Liver (tissue), 9 donors: ENCODE results near the gene ME1. TPM values are rescaled to one million over a fixed set of nuclear protein-coding genes. Genes with fewer than 3 reads are reported as not detected.
"Not testable (repeated sequence)": the region's sequence is repeated elsewhere in the genome, so short reads cannot be mapped to it uniquely, and the experiment has no call there.

Source experiments
- DNase-seq: peaks from one replicate; pipeline ENCODE4 v3.0.0-alpha.2; 2017; ENCODE audit warnings: low spot score
- H3K27ac ChIP-seq, 2 donors: one replicate each; pipeline ENCODE4 v1.7.0; 2013; ENCODE audit warnings: inconsistent platforms in 2 of 2, low read length in 2 of 2, control low read depth in 1 of 2, low read depth in 1 of 2, mild to moderate bottlenecking in 1 of 2
- H3K27me3 ChIP-seq, 4 donors: one replicate each; pipeline versions ENCODE4 v1.6.1 to v1.7.0; 2013; ENCODE audit warnings: low read length in 3 of 4, inconsistent platforms in 1 of 4, mild to moderate bottlenecking in 1 of 4, moderate library complexity in 1 of 4; ENCODE audit not compliant: control insufficient read depth in 4 of 4, insufficient read depth in 4 of 4
- H3K36me3 ChIP-seq, 4 donors: one replicate each; pipeline versions ENCODE4 v1.6.1 to v1.7.0; 2013; ENCODE audit warnings: low read length in 3 of 4, mild to moderate bottlenecking in 3 of 4, low read depth in 1 of 4, moderate library complexity in 1 of 4; ENCODE audit not compliant: control insufficient read depth in 4 of 4, insufficient read depth in 3 of 4
- H3K4me1 ChIP-seq, 4 donors: one replicate each; pipeline versions ENCODE4 v1.6.1 to v1.7.0; 2013; ENCODE audit warnings: low read length in 3 of 4, mild to moderate bottlenecking in 3 of 4, moderate library complexity in 1 of 4; ENCODE audit not compliant: control insufficient read depth in 4 of 4, insufficient read depth in 4 of 4
- H3K4me3 ChIP-seq, 3 donors: one replicate each; pipeline versions ENCODE4 v1.6.1 to v1.7.0; 2013; ENCODE audit warnings: low read length in 3 of 3, control low read depth in 1 of 3, low read depth in 1 of 3, mild to moderate bottlenecking in 1 of 3
- H3K9ac ChIP-seq, 2 donors: one replicate each; pipeline ENCODE4 v1.7.0; 2013; ENCODE audit warnings: low read length in 2 of 2, mild to moderate bottlenecking in 2 of 2, moderate library complexity in 2 of 2, control low read depth in 1 of 2, low read depth in 1 of 2
- H3K9me3 ChIP-seq, 4 donors: one replicate each; pipeline versions ENCODE4 v1.6.1 to v1.7.0; 2013; ENCODE audit warnings: low read length in 3 of 4; ENCODE audit not compliant: control insufficient read depth in 4 of 4
- FOXA1 ChIP-seq: IDR thresholded peaks from 2 replicates; pipeline ENCODE4 v1.6.1; 2016; ENCODE audit warnings: antibody characterized with exemption
- FOXA2 ChIP-seq: IDR thresholded peaks from 2 replicates; pipeline ENCODE4 v1.6.1; 2016; ENCODE audit warnings: antibody characterized with exemption
- GABPA ChIP-seq, 2 donors: IDR thresholded peaks in 1 of 2; conservative IDR thresholded peaks in 1 of 2; 2 replicates each; pipeline ENCODE4 v1.6.1; 2016; ENCODE audit warnings: antibody characterized with exemption in 2 of 2, mild to moderate bottlenecking in 1 of 2, moderate library complexity in 1 of 2
- HNF4A ChIP-seq, 2 donors: conservative IDR thresholded peaks; 2 replicates each; pipeline ENCODE4 v1.6.1; 2016; ENCODE audit warnings: antibody characterized with exemption in 2 of 2, mild to moderate bottlenecking in 2 of 2
- HNF4G ChIP-seq: IDR thresholded peaks from 2 replicates; pipeline ENCODE4 v1.6.1; 2016; ENCODE audit warnings: antibody characterized with exemption
- JUND ChIP-seq, 2 donors: IDR thresholded peaks; 2 replicates each; pipeline ENCODE4 v1.6.1; 2016; ENCODE audit warnings: antibody characterized with exemption in 2 of 2
- NR2F2 ChIP-seq: IDR thresholded peaks from 2 replicates; pipeline ENCODE4 v1.6.1; 2016; ENCODE audit warnings: antibody characterized with exemption
- RAD21 ChIP-seq, 2 donors: IDR thresholded peaks; 2 replicates each; pipeline ENCODE4 v1.6.1; 2016; ENCODE audit warnings: antibody characterized with exemption in 2 of 2, mild to moderate bottlenecking in 2 of 2
- RXRA ChIP-seq, 2 donors: IDR thresholded peaks; 2 replicates each; pipeline ENCODE4 v1.6.1; 2017 to 2018; ENCODE audit warnings: antibody characterized with exemption in 2 of 2, mild to moderate bottlenecking in 1 of 2
- TAF1 ChIP-seq: conservative IDR thresholded peaks from 2 replicates; pipeline ENCODE4 v1.6.1; 2016; ENCODE audit warnings: antibody characterized with exemption, mild to moderate bottlenecking
- YY1 ChIP-seq: IDR thresholded peaks from 2 replicates; pipeline ENCODE4 v1.6.1; 2016; ENCODE audit warnings: antibody characterized with exemption, mild to moderate bottlenecking
- WGBS: extraction: QIAGEN DNeasy Blood & Tissue Kit; methylation state at CpG from one replicate; pipeline ENCODE4 v1.1.7; 2013; 5-methylcytosine and 5-hydroxymethylcytosine counted together
- polyA plus RNA-seq, 2 donors: library from polyadenylated mRNA; stranded (reverse) in 1 of 2; unstranded in 1 of 2; fragments of 200-250 nt in 1 of 2; fragments of >200 nt in 1 of 2; fragmentation: Nextera tagmentation in 1 of 2; extraction: Ambion mirVana in 1 of 2; gene quantifications; one replicate each; pipeline versions ENCODE4 v1.2.1 to v1.2.3, GENCODE V29; 2013 to 2015
- total RNA-seq, 2 donors: library from RNA; depleted of rRNA; stranded (reverse); fragments of >200 nt; gene quantifications; one replicate each; pipeline ENCODE4 v1.2.3, GENCODE V29; 2014
- TF ChIP-seq, protein P1 (sequence below): IDR thresholded peaks from 2 replicates; pipeline ENCODE4 v1.6.1; 2016; ENCODE audit warnings: antibody characterized with exemption
- TF ChIP-seq, protein P2 (sequence below): IDR thresholded peaks from 2 replicates; pipeline ENCODE4 v1.6.1; 2016; ENCODE audit warnings: antibody characterized with exemption, mild to moderate bottlenecking
- TF ChIP-seq, protein P3 (sequence below): IDR thresholded peaks from 2 replicates; pipeline ENCODE4 v1.6.1; 2016; ENCODE audit warnings: antibody characterized with exemption
- TF ChIP-seq, protein P4 (sequence below): fragments of 150-350 bp; IDR thresholded peaks from 2 replicates; pipeline ENCODE4 v1.5.1; 2017; ENCODE audit warnings: improper control_type of control experiment, low read depth, low read length; ENCODE audit not compliant: missing input control
- TF ChIP-seq, protein P5 (sequence below): IDR thresholded peaks from 2 replicates; pipeline ENCODE4 v1.6.1; 2016; ENCODE audit warnings: antibody characterized with exemption
- donor health status: healthy.
- donor health status: healthy.
- donor health status: healthy.
- donor health status: healthy.
- donor health status: healthy.

ME1 gene
- total and polyA plus RNA-seq, 4 donors: 4.3 to 7.8 (median 5.5) TPM

DNA sequence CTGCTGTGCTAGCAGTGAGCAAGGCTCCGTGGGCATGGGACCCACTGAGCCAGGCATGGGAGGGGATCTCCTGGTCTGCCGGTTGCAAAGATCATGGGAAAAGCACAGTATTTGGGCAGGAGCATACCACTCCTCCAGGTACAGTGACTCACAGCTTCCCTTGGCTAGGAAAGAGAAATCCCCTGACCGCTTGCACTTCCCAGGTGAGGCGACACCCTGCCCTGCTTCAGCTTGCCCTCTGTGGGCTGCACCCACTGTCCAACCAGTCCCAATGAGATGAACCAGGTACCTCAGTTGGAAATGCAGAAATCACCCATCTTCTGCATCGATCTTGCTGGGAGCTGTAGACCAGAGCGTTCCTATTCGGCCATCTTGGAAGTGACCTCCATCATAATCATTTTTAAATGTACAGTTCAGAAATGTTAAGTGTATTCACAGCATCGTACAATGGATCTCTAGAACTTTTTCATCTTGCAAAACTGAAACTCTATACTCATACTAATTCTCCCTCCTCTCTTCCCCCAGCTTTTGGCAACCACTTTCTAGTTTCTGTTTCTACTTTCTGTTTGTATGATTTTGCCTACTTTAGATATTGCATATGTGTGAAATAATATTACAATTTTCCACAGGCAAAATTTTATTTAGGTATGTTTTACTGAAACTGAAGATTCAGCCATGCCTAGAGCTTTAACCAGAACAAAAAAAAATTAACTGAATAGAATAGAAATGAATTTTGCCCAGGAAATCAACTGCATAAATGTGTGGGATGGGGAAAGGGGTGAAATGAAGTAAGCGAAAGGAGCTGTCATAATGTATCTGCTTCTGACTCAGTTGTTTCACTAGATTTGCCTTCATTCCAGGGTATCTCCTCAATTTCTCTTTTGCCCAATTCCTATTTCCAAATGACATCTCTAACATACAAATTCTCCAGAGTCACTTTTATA is 137.7 kb downstream of the ME1 start:
- H3K9ac ChIP-seq: no peak overlapping the region
- TF ChIP-seq NR2F2 (no peak), FOXA1 (no peak), HNF4G (no peak), RAD21 (IDR thresholded peaks at IDR 0.05) (no peak), JUND (IDR thresholded peaks at IDR 0.05) (no peak), HNF4A (conservative IDR thresholded peaks at IDR 0.05) (no peak), RXRA (IDR thresholded peaks at IDR 0.05) (no peak), FOXA2 (no peak), TAF1 (no peak)
- TF ChIP-seq, protein P1, sequence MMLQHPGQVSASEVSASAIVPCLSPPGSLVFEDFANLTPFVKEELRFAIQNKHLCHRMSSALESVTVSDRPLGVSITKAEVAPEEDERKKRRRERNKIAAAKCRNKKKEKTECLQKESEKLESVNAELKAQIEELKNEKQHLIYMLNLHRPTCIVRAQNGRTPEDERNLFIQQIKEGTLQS: no peak
- TF ChIP-seq, protein P2, sequence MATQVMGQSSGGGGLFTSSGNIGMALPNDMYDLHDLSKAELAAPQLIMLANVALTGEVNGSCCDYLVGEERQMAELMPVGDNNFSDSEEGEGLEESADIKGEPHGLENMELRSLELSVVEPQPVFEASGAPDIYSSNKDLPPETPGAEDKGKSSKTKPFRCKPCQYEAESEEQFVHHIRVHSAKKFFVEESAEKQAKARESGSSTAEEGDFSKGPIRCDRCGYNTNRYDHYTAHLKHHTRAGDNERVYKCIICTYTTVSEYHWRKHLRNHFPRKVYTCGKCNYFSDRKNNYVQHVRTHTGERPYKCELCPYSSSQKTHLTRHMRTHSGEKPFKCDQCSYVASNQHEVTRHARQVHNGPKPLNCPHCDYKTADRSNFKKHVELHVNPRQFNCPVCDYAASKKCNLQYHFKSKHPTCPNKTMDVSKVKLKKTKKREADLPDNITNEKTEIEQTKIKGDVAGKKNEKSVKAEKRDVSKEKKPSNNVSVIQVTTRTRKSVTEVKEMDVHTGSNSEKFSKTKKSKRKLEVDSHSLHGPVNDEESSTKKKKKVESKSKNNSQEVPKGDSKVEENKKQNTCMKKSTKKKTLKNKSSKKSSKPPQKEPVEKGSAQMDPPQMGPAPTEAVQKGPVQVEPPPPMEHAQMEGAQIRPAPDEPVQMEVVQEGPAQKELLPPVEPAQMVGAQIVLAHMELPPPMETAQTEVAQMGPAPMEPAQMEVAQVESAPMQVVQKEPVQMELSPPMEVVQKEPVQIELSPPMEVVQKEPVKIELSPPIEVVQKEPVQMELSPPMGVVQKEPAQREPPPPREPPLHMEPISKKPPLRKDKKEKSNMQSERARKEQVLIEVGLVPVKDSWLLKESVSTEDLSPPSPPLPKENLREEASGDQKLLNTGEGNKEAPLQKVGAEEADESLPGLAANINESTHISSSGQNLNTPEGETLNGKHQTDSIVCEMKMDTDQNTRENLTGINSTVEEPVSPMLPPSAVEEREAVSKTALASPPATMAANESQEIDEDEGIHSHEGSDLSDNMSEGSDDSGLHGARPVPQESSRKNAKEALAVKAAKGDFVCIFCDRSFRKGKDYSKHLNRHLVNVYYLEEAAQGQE: no peak
- TF ChIP-seq, protein P3, sequence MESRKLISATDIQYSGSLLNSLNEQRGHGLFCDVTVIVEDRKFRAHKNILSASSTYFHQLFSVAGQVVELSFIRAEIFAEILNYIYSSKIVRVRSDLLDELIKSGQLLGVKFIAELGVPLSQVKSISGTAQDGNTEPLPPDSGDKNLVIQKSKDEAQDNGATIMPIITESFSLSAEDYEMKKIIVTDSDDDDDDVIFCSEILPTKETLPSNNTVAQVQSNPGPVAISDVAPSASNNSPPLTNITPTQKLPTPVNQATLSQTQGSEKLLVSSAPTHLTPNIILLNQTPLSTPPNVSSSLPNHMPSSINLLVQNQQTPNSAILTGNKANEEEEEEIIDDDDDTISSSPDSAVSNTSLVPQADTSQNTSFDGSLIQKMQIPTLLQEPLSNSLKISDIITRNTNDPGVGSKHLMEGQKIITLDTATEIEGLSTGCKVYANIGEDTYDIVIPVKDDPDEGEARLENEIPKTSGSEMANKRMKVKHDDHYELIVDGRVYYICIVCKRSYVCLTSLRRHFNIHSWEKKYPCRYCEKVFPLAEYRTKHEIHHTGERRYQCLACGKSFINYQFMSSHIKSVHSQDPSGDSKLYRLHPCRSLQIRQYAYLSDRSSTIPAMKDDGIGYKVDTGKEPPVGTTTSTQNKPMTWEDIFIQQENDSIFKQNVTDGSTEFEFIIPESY: no peak
- no peaks in the 10 kb centered on the region for H3K36me3 ChIP-seq
- no peaks in the 10 kb centered on the region for H3K9me3 ChIP-seq
- WGBS: 90% methylated on average over 9 of the region's 9 CpGs
- no peak overlapping the region for H3K4me3 ChIP-seq
- H3K4me1 ChIP-seq: no peaks in the 10 kb centered on the region
- no peaks in the 10 kb centered on the region for H3K27me3 ChIP-seq
- no peak overlapping the region for H3K27ac ChIP-seq
- DNase-seq: no peak

DNA sequence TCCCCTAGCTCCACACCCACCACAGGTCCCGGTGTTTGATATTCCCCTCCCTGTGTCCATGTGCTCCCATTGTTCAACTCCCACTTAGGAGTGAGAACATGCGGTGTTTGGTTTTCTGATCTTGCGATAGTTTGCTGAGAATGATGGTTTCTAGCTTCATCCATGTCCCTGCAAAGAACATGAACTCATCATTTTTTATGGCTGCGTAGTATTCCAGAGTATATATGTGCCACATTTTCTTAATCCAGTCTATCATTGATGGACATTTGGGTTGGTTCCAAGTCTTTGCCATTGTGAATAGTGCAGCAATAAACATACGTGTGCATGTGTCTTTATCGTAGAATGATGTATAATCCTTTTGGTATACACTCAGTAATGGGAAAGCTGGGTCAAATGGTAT is 143.6 kb downstream of the ME1 start:
- DNase-seq, H3K27me3 ChIP-seq, H3K9me3 ChIP-seq, H3K27ac ChIP-seq, H3K9ac ChIP-seq, H3K36me3 ChIP-seq, H3K4me1 ChIP-seq, H3K4me3 ChIP-seq: not testable (repeated sequence)
- 96% methylated on average over 6 of the region's 6 CpGs for WGBS

DNA sequence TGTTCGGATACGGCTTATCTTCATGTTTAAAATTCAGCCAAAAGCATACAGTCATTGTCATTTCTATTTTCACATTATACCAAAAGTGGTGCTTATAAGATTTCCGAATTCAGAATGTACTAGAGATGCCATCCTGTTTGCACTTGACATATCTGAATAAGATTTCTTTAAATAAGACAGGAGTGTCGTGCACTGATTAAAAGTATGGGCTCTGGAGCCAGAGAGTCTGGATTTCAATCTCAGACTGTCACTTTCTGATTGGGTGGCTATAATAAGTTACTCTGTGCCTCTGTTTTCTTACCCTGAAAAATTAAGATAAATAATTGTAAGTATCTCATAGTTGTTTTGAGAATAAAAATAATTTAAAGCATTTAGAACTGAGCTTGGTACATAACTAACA is 144.9 kb downstream of the ME1 start:
- no peak overlapping the region for H3K4me3 ChIP-seq
- no peak overlapping the region for H3K27ac ChIP-seq
- no peaks in the 10 kb centered on the region for H3K9me3 ChIP-seq
- no peaks in the 10 kb centered on the region for H3K27me3 ChIP-seq
- no peak overlapping the region for H3K9ac ChIP-seq
- no peak for DNase-seq
- TF ChIP-seq RXRA (IDR thresholded peaks at IDR 0.05) (no peak), GABPA (IDR thresholded peaks at IDR 0.05 in 1 of 2, conservative IDR thresholded peaks at IDR 0.05 in 1 of 2) (no peak), HNF4A (conservative IDR thresholded peaks at IDR 0.05) (no peak), NR2F2 (no peak), YY1 (no peak), HNF4G (no peak), TAF1 (no peak), FOXA2 (no peak)
- TF ChIP-seq, protein P4, sequence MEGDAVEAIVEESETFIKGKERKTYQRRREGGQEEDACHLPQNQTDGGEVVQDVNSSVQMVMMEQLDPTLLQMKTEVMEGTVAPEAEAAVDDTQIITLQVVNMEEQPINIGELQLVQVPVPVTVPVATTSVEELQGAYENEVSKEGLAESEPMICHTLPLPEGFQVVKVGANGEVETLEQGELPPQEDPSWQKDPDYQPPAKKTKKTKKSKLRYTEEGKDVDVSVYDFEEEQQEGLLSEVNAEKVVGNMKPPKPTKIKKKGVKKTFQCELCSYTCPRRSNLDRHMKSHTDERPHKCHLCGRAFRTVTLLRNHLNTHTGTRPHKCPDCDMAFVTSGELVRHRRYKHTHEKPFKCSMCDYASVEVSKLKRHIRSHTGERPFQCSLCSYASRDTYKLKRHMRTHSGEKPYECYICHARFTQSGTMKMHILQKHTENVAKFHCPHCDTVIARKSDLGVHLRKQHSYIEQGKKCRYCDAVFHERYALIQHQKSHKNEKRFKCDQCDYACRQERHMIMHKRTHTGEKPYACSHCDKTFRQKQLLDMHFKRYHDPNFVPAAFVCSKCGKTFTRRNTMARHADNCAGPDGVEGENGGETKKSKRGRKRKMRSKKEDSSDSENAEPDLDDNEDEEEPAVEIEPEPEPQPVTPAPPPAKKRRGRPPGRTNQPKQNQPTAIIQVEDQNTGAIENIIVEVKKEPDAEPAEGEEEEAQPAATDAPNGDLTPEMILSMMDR: no peak
- TF ChIP-seq, protein P1: no peak
- TF ChIP-seq, protein P3: no peak
- TF ChIP-seq, protein P5, sequence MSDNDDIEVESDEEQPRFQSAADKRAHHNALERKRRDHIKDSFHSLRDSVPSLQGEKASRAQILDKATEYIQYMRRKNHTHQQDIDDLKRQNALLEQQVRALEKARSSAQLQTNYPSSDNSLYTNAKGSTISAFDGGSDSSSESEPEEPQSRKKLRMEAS: no peak
- no peaks in the 10 kb centered on the region for H3K36me3 ChIP-seq
- H3K4me1 ChIP-seq: no peaks in the 10 kb centered on the region
- WGBS: 82% methylated on average over 4 of the region's 4 CpGs
